Measurements from ENCODE around the gene ODAD4. TPM values are rescaled to one million over a fixed set of nuclear protein-coding genes. Genes with fewer than 3 reads are reported as not detected.

Gene ODAD4
- total RNA-seq, 1 experiment from 2014 or later, result 0.98 TPM

GRCh38 chr17:41982026-41982760 lies 51.8 kb downstream of the ODAD4 start:
- ChIA-PET CTCF (no interaction called here), RAD21 (ENCODE audit: low non-redundant PET in 1 of 2, low total read pairs in 2 of 2, uncharacterized antibody in 2 of 2, unreplicated experiment in 2 of 2) (no interaction called here), POLR2A (no interaction called here)
- Histone ChIP-seq H3K9me2 (ENCODE audit: insufficient read depth) (no peaks in the 10 kb centered on the region), H2AFZ (ENCODE audit: low read depth, low read length, poor library complexity, severe bottlenecking) (no peak overlapping the region), H3K4me1 (ENCODE audit: control insufficient read depth in 1 of 2, insufficient read depth in 2 of 2, low read length in 2 of 2) (0 out of 4 replicates have a peak, but pooled peaks cover 0 to 2% of the 10 kb centered on the region in 2 experiments), H3K36me3 (ENCODE audit: control insufficient read depth in 1 of 2, insufficient read depth in 2 of 2, low read length in 2 of 2) (peaks cover 41 to 47% of the 10 kb centered on the region in 2 experiments), H4K20me1 (ENCODE audit: insufficient read depth) (no peaks in the 10 kb centered on the region), H3K79me2 (ENCODE audit: insufficient read depth, low read length) (no peaks in the 10 kb centered on the region), H3K27ac (ENCODE audit: low read depth, low read length) (no peak overlapping the region), H3K27me3 (ENCODE audit: insufficient read depth, low read length) (no peaks in the 10 kb centered on the region), H3K9ac (ENCODE audit: low read length) (no peak overlapping the region), H3K9me3 (ENCODE audit: control insufficient read depth in 1 of 2, insufficient read depth in 1 of 2, low read depth in 1 of 2, low read length in 2 of 2) (no peaks in the 10 kb centered on the region), H3K4me2 (ENCODE audit: low read length) (no peak overlapping the region), H3K4me3 (replicated peaks in 1 of 2; ENCODE audit: low read depth in 1 of 2, low read length in 2 of 2) (no peak overlapping the region)
- no TSS peak for BruUV-seq (replicated peaks)
- ATAC-seq (no peak), DNase-seq (ENCODE audit: low read depth, low spot score) (no peak)
- TF ChIP-seq EZH2phosphoT487 (IDR thresholded peaks at IDR 0.05; ENCODE audit: borderline replicate concordance) (no peak), POLR2A (IDR thresholded peaks at IDR 0.05; ENCODE audit: borderline replicate concordance, extremely low read depth, insufficient read depth, insufficient read length) (no peak), ELF1 (IDR thresholded peaks at IDR 0.05; ENCODE audit: borderline replicate concordance, low read depth) (no peak), ATF3 (IDR thresholded peaks at IDR 0.05) (no peak), SP1 (IDR thresholded peaks at IDR 0.05; ENCODE audit: low read depth) (no peak), CEBPB (IDR thresholded peaks at IDR 0.05; ENCODE audit: low read depth) (no peak), ZNF274 (IDR thresholded peaks at IDR 0.05; ENCODE audit: low read depth, low read length) (no peak)
- TF ChIP-seq, protein P1, sequence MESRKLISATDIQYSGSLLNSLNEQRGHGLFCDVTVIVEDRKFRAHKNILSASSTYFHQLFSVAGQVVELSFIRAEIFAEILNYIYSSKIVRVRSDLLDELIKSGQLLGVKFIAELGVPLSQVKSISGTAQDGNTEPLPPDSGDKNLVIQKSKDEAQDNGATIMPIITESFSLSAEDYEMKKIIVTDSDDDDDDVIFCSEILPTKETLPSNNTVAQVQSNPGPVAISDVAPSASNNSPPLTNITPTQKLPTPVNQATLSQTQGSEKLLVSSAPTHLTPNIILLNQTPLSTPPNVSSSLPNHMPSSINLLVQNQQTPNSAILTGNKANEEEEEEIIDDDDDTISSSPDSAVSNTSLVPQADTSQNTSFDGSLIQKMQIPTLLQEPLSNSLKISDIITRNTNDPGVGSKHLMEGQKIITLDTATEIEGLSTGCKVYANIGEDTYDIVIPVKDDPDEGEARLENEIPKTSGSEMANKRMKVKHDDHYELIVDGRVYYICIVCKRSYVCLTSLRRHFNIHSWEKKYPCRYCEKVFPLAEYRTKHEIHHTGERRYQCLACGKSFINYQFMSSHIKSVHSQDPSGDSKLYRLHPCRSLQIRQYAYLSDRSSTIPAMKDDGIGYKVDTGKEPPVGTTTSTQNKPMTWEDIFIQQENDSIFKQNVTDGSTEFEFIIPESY (IDR thresholded peaks at IDR 0.05; ENCODE audit: extremely low read depth, insufficient replicate concordance, low read length), result no peak
- intact Hi-C loops (cut with micrococcal nuclease), result no loop called here
